Measurements from ENCODE around the gene PANX2.

- TF ChIP-seq, protein P1, sequence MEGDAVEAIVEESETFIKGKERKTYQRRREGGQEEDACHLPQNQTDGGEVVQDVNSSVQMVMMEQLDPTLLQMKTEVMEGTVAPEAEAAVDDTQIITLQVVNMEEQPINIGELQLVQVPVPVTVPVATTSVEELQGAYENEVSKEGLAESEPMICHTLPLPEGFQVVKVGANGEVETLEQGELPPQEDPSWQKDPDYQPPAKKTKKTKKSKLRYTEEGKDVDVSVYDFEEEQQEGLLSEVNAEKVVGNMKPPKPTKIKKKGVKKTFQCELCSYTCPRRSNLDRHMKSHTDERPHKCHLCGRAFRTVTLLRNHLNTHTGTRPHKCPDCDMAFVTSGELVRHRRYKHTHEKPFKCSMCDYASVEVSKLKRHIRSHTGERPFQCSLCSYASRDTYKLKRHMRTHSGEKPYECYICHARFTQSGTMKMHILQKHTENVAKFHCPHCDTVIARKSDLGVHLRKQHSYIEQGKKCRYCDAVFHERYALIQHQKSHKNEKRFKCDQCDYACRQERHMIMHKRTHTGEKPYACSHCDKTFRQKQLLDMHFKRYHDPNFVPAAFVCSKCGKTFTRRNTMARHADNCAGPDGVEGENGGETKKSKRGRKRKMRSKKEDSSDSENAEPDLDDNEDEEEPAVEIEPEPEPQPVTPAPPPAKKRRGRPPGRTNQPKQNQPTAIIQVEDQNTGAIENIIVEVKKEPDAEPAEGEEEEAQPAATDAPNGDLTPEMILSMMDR (IDR thresholded peaks at IDR 0.05), result no peak
- TF ChIP-seq POLR2A (IDR thresholded peaks at IDR 0.05), result no peak
- no peak for TF ChIP-seq POLR2AphosphoS5 (IDR thresholded peaks at IDR 0.05)
Measured at GRCh38 chr22:50184004-50184901, 13.7 kb downstream of the PANX2 start.
